ENCODE data around the gene TNFSF10.
"Not testable (repeated sequence)": the region's sequence is repeated elsewhere in the genome, so short reads cannot be mapped to it uniquely, and the experiment has no call there.

TNFSF10 gene

GRCh38 chr3:172544404-172544803 lies 21.2 kb upstream of the TNFSF10 start:
- DNase-seq (ENCODE audit: low read depth in 2 of 2) = no peak

- no peak for DNase-seq (ENCODE audit: low read depth in 2 of 2)
Observed at GRCh38 chr3:172543884-172544283, 20.7 kb upstream of the TNFSF10 start.

GRCh38 chr3:172543419-172543818 lies 20.2 kb upstream of the TNFSF10 start:
- no peak for DNase-seq (ENCODE audit: low read depth in 2 of 2)

- DNase-seq (ENCODE audit: low read depth in 2 of 2) = no peak
Observed at GRCh38 chr3:172542999-172543398, 19.8 kb upstream of the TNFSF10 start.

GRCh38 chr3:172541945-172542488 lies 18.8 kb upstream of the TNFSF10 start:
- no peak for DNase-seq (ENCODE audit: low read depth in 2 of 2)

- DNase-seq (ENCODE audit: low read depth in 2 of 2) = no peak
Observed at GRCh38 chr3:172540049-172540448, 16.8 kb upstream of the TNFSF10 start.

GRCh38 chr3:172539273-172539672 lies 16.0 kb upstream of the TNFSF10 start:
- DNase-seq (ENCODE audit: low read depth in 2 of 2) = no peak

GRCh38 chr3:172538368-172539151 lies 15.3 kb upstream of the TNFSF10 start:
- DNase-seq (ENCODE audit: low read depth in 2 of 2) = no peak

GRCh38 chr3:172537507-172538158 lies 14.4 kb upstream of the TNFSF10 start:
- no peak for DNase-seq (ENCODE audit: low read depth in 2 of 2)

GRCh38 chr3:172536993-172537419 lies 13.8 kb upstream of the TNFSF10 start:
- no peak for DNase-seq (ENCODE audit: low read depth in 2 of 2)

- no peak for DNase-seq (ENCODE audit: low read depth in 2 of 2)
Observed at GRCh38 chr3:172536505-172536904, 13.3 kb upstream of the TNFSF10 start.

GRCh38 chr3:172530566-172530965 lies 7.3 kb upstream of the TNFSF10 start:
- DNase-seq (ENCODE audit: low read depth in 2 of 2) = no peak

GRCh38 chr3:172530101-172530561 lies 6.9 kb upstream of the TNFSF10 start:
- DNase-seq (ENCODE audit: low read depth in 2 of 2) = no peak

GRCh38 chr3:172528677-172529076 lies 5.4 kb upstream of the TNFSF10 start:
- DNase-seq (ENCODE audit: low read depth in 2 of 2) = no peak

- DNase-seq (ENCODE audit: low read depth in 2 of 2) = no peak
Observed at GRCh38 chr3:172527306-172527705, 4.1 kb upstream of the TNFSF10 start.

- DNase-seq (ENCODE audit: low read depth in 2 of 2) = no peak
Observed at GRCh38 chr3:172525116-172525613, 1.9 kb upstream of the TNFSF10 start.

GRCh38 chr3:172524611-172525010 lies 1.4 kb upstream of the TNFSF10 start:
- no peak for DNase-seq (ENCODE audit: low read depth in 2 of 2)

- not testable (repeated sequence) for DNase-seq (ENCODE audit: low read depth in 2 of 2)
Observed at GRCh38 chr3:172521837-172522726, 1.1 kb downstream of the TNFSF10 start.

- DNase-seq (ENCODE audit: low read depth in 2 of 2) = no peak
Observed at GRCh38 chr3:172520301-172520831, 2.9 kb downstream of the TNFSF10 start.

- DNase-seq (ENCODE audit: low read depth in 2 of 2) = no peak
Observed at GRCh38 chr3:172519740-172520139, 3.5 kb downstream of the TNFSF10 start.

GRCh38 chr3:172518929-172519640 lies 4.1 kb downstream of the TNFSF10 start:
- DNase-seq (ENCODE audit: low read depth in 2 of 2) = no peak

All from stimulated activated CD4-positive, alpha-beta T cell treated with anti-CD3 and anti-CD28 coated beads, Interleukin-1b, Interleukin-23, amount 100 ng/mL, for 1 hour (primary cell).